A549 (cell line): Measurements from ENCODE around the gene ABHD8. TPM values are rescaled to one million over a fixed set of nuclear protein-coding genes. Genes with fewer than 3 reads are reported as not detected.
"Not testable (repeated sequence)": the region's sequence is repeated elsewhere in the genome, so short reads cannot be mapped to it uniquely, and the experiment has no call there.

Experiments
- ATAC-seq, 2 experiments: fragments of 200-7000 bp in 1 of 2; fragments of >200 bp in 1 of 2; cut with Nextera tagmentation in 1 of 2; cut with Tn5 transposase in 1 of 2; 3 replicates each; pipeline versions ENCODE4 v1.8.0 to v1.9.1; 2018 to 2020; ENCODE audit warnings: mild to moderate bottlenecking in 1 of 2, moderate library complexity in 1 of 2
- CTCF ChIA-PET: fragments of 300-600 bp; sonication (Branson Sonifier 250); formaldehyde crosslinking; extraction: SDS; loops from one replicate; lab custom pipeline; 2021; ENCODE audit warnings: antibody characterized with exemption, inconsistent platforms; lab: Yijun Ruan, JAX
- POLR2A ChIA-PET: fragments of 350-600 bp; formaldehyde crosslinking; extraction: SDS; loops from one replicate; lab custom pipeline; 2021; ENCODE audit warnings: antibody characterized with exemption, inconsistent platforms; lab: Yijun Ruan, JAX
- DNase-seq, 2 experiments: peaks; one replicate each; pipeline versions ENCODE4 v3.0.0 to v3.0.0-alpha.2; 2011 to 2016; ENCODE audit warnings: low read depth in 1 of 2, low spot score in 1 of 2
- FAIRE-seq: peaks from 2 replicates; lab custom pipeline; 2011; peaks lifted over from hg19 to GRCh38; lab: Jason Lieb, UNC
- H3K27ac ChIP-seq, 2 experiments: fragments of >200 bp; sonication (Bioruptor Twin); formaldehyde crosslinking; 3 replicates each; pipeline ENCODE4 v1.5.1; 2016 to 2017
- H3K4me1 ChIP-seq: fragments of >200 bp; sonication (Bioruptor Twin); formaldehyde crosslinking; 3 replicates; pipeline ENCODE4 v1.6.1; 2016
- H3K4me2 ChIP-seq: fragments of >200 bp; sonication (Bioruptor Twin); formaldehyde crosslinking; 3 replicates; pipeline ENCODE4 v1.6.1; 2016
- H3K4me3 ChIP-seq: fragments of >200 bp; sonication (Bioruptor Twin); formaldehyde crosslinking; 3 replicates; pipeline ENCODE4 v1.5.1; 2016
- H3K9me3 ChIP-seq: fragments of >200 bp; sonication (Bioruptor Twin); formaldehyde crosslinking; 3 replicates; pipeline ENCODE4 v1.6.1; 2016
- BHLHE40 ChIP-seq: IDR thresholded peaks from 2 replicates; pipeline ENCODE4 v1.6.1; 2012; ENCODE audit warnings: low read depth, low read length, inconsistent platforms
- CTCF ChIP-seq: fragments of >200 bp; sonication (Bioruptor Twin); formaldehyde crosslinking; IDR thresholded peaks from 3 replicates; pipeline ENCODE4 v1.5.1; 2016
- EHMT2 ChIP-seq: fragments of 200-600 bp; sonication (generic); IDR thresholded peaks from 2 replicates; pipeline ENCODE4 v1.6.1; 2016; ENCODE audit warnings: antibody characterized with exemption, low read depth, mild to moderate bottlenecking, moderate library complexity
- FOSB ChIP-seq: fragments of 250-450 bp; sonication (Bioruptor Pico); IDR thresholded peaks from 2 replicates; pipeline ENCODE4 v1.5.0; 2020; ENCODE audit warnings: mild to moderate bottlenecking, moderate library complexity
- FOSL2 ChIP-seq, 2 experiments: fragments of 450-650 bp in 1 of 2; fragments of >200 bp in 1 of 2; sonication (Bioruptor Twin) in 1 of 2; formaldehyde crosslinking; IDR thresholded peaks; 2 replicates each; pipeline versions ENCODE4 v1.5.0 to v1.6.1; 2016 to 2020; ENCODE audit warnings: mild to moderate bottlenecking in 1 of 2, moderate library complexity in 1 of 2
- GATA3 ChIP-seq: IDR thresholded peaks from 2 replicates; pipeline ENCODE4 v1.6.1; 2012; ENCODE audit warnings: borderline replicate concordance
- HES2 ChIP-seq: fragments of >200 bp; sonication (Bioruptor Twin); formaldehyde crosslinking; IDR thresholded peaks from 2 replicates; pipeline ENCODE4 v1.6.1; 2016
- MAZ ChIP-seq: fragments of 150-350 bp; IDR thresholded peaks from 2 replicates; pipeline ENCODE4 v1.6.1; 2014; ENCODE audit warnings: antibody characterized with exemption, low read depth, low read length, borderline replicate concordance
- NR3C1 ChIP-seq: fragments of >200 bp; sonication (Bioruptor Twin); formaldehyde crosslinking; IDR thresholded peaks from 3 replicates; pipeline ENCODE4 v1.6.1; 2017
- POLR2AphosphoS2 ChIP-seq: conservative IDR thresholded peaks from 2 replicates; pipeline ENCODE4 v1.6.1; 2012; ENCODE audit warnings: low read length, improper control_type of control experiment, inconsistent platforms
- RAD21 ChIP-seq, 2 experiments: fragments of >200 bp in 1 of 2; sonication (Bioruptor Twin) in 1 of 2; formaldehyde crosslinking in 1 of 2; IDR thresholded peaks in 1 of 2; conservative IDR thresholded peaks in 1 of 2; 2 replicates in 1 of 2; 3 replicates in 1 of 2; pipeline ENCODE4 v1.6.1; 2012 to 2018; ENCODE audit warnings: inconsistent platforms in 1 of 2
- RCOR1 ChIP-seq: fragments of 150-350 bp; IDR thresholded peaks from 2 replicates; pipeline ENCODE4 v1.6.1; 2014; ENCODE audit warnings: antibody characterized with exemption, low read length, low read depth
- SREBF2 ChIP-seq: fragments of 450-650 bp; IDR thresholded peaks from 2 replicates; pipeline ENCODE4 v1.6.1; 2014; ENCODE audit warnings: mild to moderate bottlenecking, moderate library complexity
- TP53 ChIP-seq: fragments of 250-450 bp; sonication (Bioruptor Pico); IDR thresholded peaks from 2 replicates; pipeline ENCODE4 v1.5.0; 2021; ENCODE audit warnings: mild to moderate bottlenecking, moderate library complexity
- USF2 ChIP-seq: fragments of 450-650 bp; IDR thresholded peaks from 2 replicates; pipeline ENCODE4 v1.6.1; 2014; ENCODE audit warnings: antibody characterized with exemption
- ZSCAN20 ChIP-seq: fragments of 250-450 bp; sonication (Bioruptor Pico); IDR thresholded peaks from 2 replicates; pipeline ENCODE4 v1.8.0; 2022; ENCODE audit warnings: mild to moderate bottlenecking, moderate library complexity
- WGBS: methylation state at CpG from one replicate; pipeline ENCODE4 v1.1.6; 2017; ENCODE audit errors: missing lambda C conversion rate; 5-methylcytosine and 5-hydroxymethylcytosine counted together
- polyA plus RNA-seq, 4 experiments: library from polyadenylated mRNA; depleted of rRNA in 3 of 4; stranded (reverse); fragments of >200 nt; fragmentation: RNase III in 1 of 4; extraction: RNeasy Plus Mini Kit Qiagen cat#74134 plus additional on column Dnase treatment in 1 of 4; gene quantifications; 2 replicates in 3 of 4; 3 replicates in 1 of 4; pipeline ENCODE4 v1.2.3, GENCODE V29; 2011 to 2017

Gene ABHD8
- polyA plus RNA-seq, 2 of the 4 experiments (the other 2 are of a cell fraction): 2.3 to 4.2 TPM

- Histone ChIP-seq H3K27ac (no peak overlapping the region), H3K9me3 (0 out of 3 replicates have a peak, but pooled peaks cover 3% of the 10 kb centered on the region), H3K4me1 (peaks cover 29% of the 10 kb centered on the region), H3K4me2 (no peak overlapping the region), H3K4me3 (no peak overlapping the region)
- CTCF ChIA-PET: interaction anchor here (8.7 kb wide), 1 partner anchor 8 kb away, joined by 98 read pairs; no protein-coding TSS in a partner anchor
- 98% methylated on average over 24 of the region's 51 CpGs for WGBS
- no peak for ATAC-seq
- no peak for FAIRE-seq
- no peak for DNase-seq
- TF ChIP-seq HES2 (no peak), GATA3 (no peak), BHLHE40 (no peak), USF2 (no peak), CTCF (no peak), ZSCAN20 (CRISPR knock-in tag) (no peak), RAD21 (conservative IDR thresholded peaks at IDR 0.05 in 1 of 2, IDR thresholded peaks at IDR 0.05 in 1 of 2) (no peak), EHMT2 (no peak), RCOR1 (no peak), FOSL2 (IDR thresholded peaks at IDR 0.05) (no peak), FOSL2 (CRISPR knock-in tag; IDR thresholded peaks at IDR 0.05) (no peak), POLR2AphosphoS2 (no peak), NR3C1 (no peak)
- POLR2A ChIA-PET: no interaction called here
Measured at GRCh38 chr19:17300992-17301619, 2.1 kb downstream of the ABHD8 start.

GRCh38 chr19:17296976-17297375 is 6.2 kb downstream of the ABHD8 start:
- Histone ChIP-seq H3K9me3 (0 out of 3 replicates have a peak, but pooled peaks cover 3% of the 10 kb centered on the region), H3K4me1 (peaks cover 20% of the 10 kb centered on the region; the same call in 2 of the 3 replicates), H3K27ac (peak overlapping the region in 1 of 2 experiments; percentile 40; a peak in 1 of 6 replicates), H3K4me2 (no peak overlapping the region), H3K4me3 (no peak overlapping the region)
- no peak for FAIRE-seq
- ChIA-PET CTCF (interaction anchor here (1.0 to 9.0 kb wide), 2 partner anchors 9 to 39 kb away, joined by 3 to 98 read pairs; partner anchors contain the start of genes ABHD8, DDA1 and MRPL34), POLR2A (no interaction called here)
- no peak for ATAC-seq
- TF ChIP-seq TP53 (CRISPR knock-in tag) (no peak), SREBF2 (no peak), MAZ (no peak)
- WGBS: 93% methylated on average over 6 of the region's 6 CpGs
- DNase-seq: no peak

GRCh38 chr19:17296273-17296672 is 7.0 kb downstream of the ABHD8 start:
- Histone ChIP-seq H3K4me3 (no peak overlapping the region), H3K9me3 (0 out of 3 replicates have a peak, but pooled peaks cover 3% of the 10 kb centered on the region), H3K27ac (peak overlapping the region; percentile 2 to 40; a peak in 3 of 6 replicates), H3K4me2 (peak overlapping the region; percentile 21; the same call in 1 of the 3 replicates), H3K4me1 (peaks cover 23% of the 10 kb centered on the region; the same call in 2 of the 3 replicates)
- ChIA-PET POLR2A (interaction anchor here (0.7 kb wide), 1 partner anchor 30 kb away, joined by 3 read pairs; no protein-coding TSS in a partner anchor), CTCF (interaction anchor here (1.0 to 9.0 kb wide), 2 partner anchors 9 to 39 kb away, joined by 3 to 98 read pairs; partner anchors contain the start of genes ABHD8, DDA1 and MRPL34)
- 25% methylated on average over 4 of the region's 4 CpGs for WGBS
- ATAC-seq (0 out of 6 replicates have a peak, but pooled peaks of 1 of the 2 experiments have one; percentile 23), FAIRE-seq (no peak), DNase-seq (peak; percentile 65 to 73)
- TF ChIP-seq FOSL2 (IDR thresholded peaks at IDR 0.05): no peak
- TF ChIP-seq FOSL2 (CRISPR knock-in tag; IDR thresholded peaks at IDR 0.05): peak; percentile 39; the same call in 1 of the 2 replicates
- no peak for TF ChIP-seq FOSB
- no peak for TF ChIP-seq GATA3

- ATAC-seq, H3K9me3 ChIP-seq, H3K4me2 ChIP-seq, H3K4me3 ChIP-seq, FAIRE-seq, DNase-seq, POLR2A ChIA-PET: not testable (repeated sequence)
- WGBS: 98% methylated on average over 6 of the region's 6 CpGs
- peaks cover 23% of the 10 kb centered on the region; the same call in 2 of the 3 replicates for H3K4me1 ChIP-seq
- CTCF ChIA-PET: interaction anchor here (1.1 to 9.0 kb wide), 2 partner anchors 10 to 38 kb away, joined by 3 to 98 read pairs; partner anchors contain the start of genes ABHD8, DDA1 and MRPL34
- peak overlapping the region in 1 of 2 experiments; percentile 40; a peak in 3 of 6 replicates for H3K27ac ChIP-seq
Measured at GRCh38 chr19:17295551-17295950, 7.7 kb downstream of the ABHD8 start.
